Transverse colon (tissue), 4 donors: ENCODE measurements around the gene SEC31A. TPM values are rescaled to one million over a fixed set of nuclear protein-coding genes. Genes with fewer than 3 reads are reported as not detected.

Experiments used
- DNase-seq: peaks from one replicate; pipeline ENCODE4 v3.0.0-alpha.2; 2019
- H3K27ac ChIP-seq, 4 donors: fragments of 200-600 bp; sonication (generic); 2 replicates each; pipeline ENCODE4 v1.5.1; 2016 to 2018; ENCODE audit warnings: inconsistent platforms in 4 of 4
- H3K27me3 ChIP-seq: fragments of 200-600 bp; sonication (generic); 2 replicates; pipeline ENCODE4 v1.5.1; 2017; ENCODE audit warnings: inconsistent platforms
- H3K36me3 ChIP-seq, 4 donors: fragments of 200-600 bp; sonication (generic); 2 replicates each; pipeline ENCODE4 v1.5.1; 2017 to 2019; ENCODE audit warnings: inconsistent platforms in 4 of 4
- H3K4me1 ChIP-seq, 4 donors: fragments of 200-600 bp; sonication (generic); 2 replicates each; pipeline ENCODE4 v1.5.1; 2017 to 2020; ENCODE audit warnings: inconsistent platforms in 4 of 4
- H3K4me3 ChIP-seq, 4 donors: fragments of 200-600 bp; sonication (generic); 1 replicate in 1 of 4; 2 replicates in 3 of 4; pipeline versions ENCODE4 v1.5.1 to v1.6.1; 2017 to 2019; ENCODE audit warnings: inconsistent platforms in 4 of 4
- H3K9me3 ChIP-seq, 2 donors: fragments of 200-600 bp; sonication (generic); 2 replicates each; pipeline ENCODE4 v1.5.1; 2017 to 2019; ENCODE audit warnings: inconsistent platforms in 2 of 2
- EP300 ChIP-seq: sonication (generic); formaldehyde crosslinking; IDR thresholded peaks from one replicate; pipeline ENCODE4 v1.6.1; 2017; ENCODE audit warnings: antibody characterized with exemption, low read depth
- POLR2A ChIP-seq: fragments of 450-650 bp; IDR thresholded peaks from one replicate; pipeline ENCODE4 v1.6.1; 2016; ENCODE audit warnings: antibody characterized with exemption, mild to moderate bottlenecking, moderate library complexity
- POLR2AphosphoS5 ChIP-seq, 3 donors: sonication (generic); formaldehyde crosslinking; IDR thresholded peaks; one replicate each; pipeline ENCODE4 v1.6.1; 2016; ENCODE audit warnings: antibody characterized with exemption in 3 of 3
- WGBS, 2 donors: methylation state at CpG; one replicate each; pipeline ENCODE4 v1.1.5; 2018; ENCODE audit warnings: low coverage in 1 of 2; 5-methylcytosine and 5-hydroxymethylcytosine counted together
- in situ Hi-C, 4 donors: fragments of 200-750 bp; cut with MboI; loops; one replicate each; pipeline versions ENCODE4 v1.15.0 to v1.15.1; 2017; ENCODE audit warnings: low sequenced_read_pairs in 3 of 4, low pct_ligation_motif_present in 1 of 4, low pct_unique_long_range_greater_than_20kb in 1 of 4
- intact Hi-C: fragments of 100-400 bp; cut with DNase I; formaldehyde crosslinking; loops from one replicate; pipeline ENCODE4 v1.15.1; 2023; ENCODE audit warnings: low total_unique reads
- total RNA-seq, 4 donors: library from RNA; depleted of rRNA; stranded (reverse); fragments of >200 nt; gene quantifications; one replicate each; pipeline ENCODE4 v1.1.0, GENCODE V29; 2016
- TF ChIP-seq, protein P1 (sequence below), 5 experiments: fragments of 200-600 bp in 3 of 5; fragments of 450-650 bp in 2 of 5; sonication (generic) in 3 of 5; IDR thresholded peaks; 1 replicate in 2 of 5; 2 replicates in 3 of 5; pipeline ENCODE4 v1.5.1; 2016 to 2017; ENCODE audit warnings: antibody characterized with exemption in 5 of 5, inconsistent platforms in 3 of 5, mild to moderate bottlenecking in 2 of 5, moderate library complexity in 1 of 5

Gene SEC31A
- total RNA-seq, 4 donors from 2014 or later: 144 to 214 (median 163) TPM

DNA sequence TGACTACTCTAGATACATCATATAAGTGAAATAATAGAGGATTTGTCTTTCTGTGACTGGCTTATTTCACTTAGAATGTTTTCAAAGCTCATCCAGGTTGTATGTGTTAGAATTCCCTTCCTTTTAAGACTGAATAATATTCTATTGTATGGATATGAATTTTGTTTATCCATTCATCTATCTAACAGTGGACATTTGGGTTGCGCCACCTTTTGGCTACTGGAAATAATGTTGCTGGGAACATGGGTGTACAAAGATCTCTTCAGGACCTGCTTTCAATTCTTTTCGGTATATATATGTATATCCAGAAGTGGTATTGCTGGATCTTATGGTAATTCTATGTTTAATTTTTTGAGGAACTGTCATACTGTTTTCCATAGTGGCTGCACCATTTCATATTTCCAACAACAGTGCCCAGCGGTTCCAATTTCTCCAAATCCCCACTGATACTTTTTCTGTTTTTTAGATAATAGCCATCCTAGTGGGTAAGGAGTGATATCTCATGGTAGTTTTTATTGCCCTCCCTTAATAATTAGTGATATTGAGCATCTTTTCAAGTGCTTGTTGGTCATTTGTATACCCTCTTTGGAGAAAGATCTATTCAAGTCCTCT lies 88.9 kb downstream of the SEC31A start:
- Histone ChIP-seq H3K36me3 (no peaks in the 10 kb centered on the region), H3K27me3 (peaks cover 34% of the 10 kb centered on the region), H3K27ac (no peak overlapping the region), H3K4me3 (no peak overlapping the region), H3K9me3 (no peaks in the 10 kb centered on the region), H3K4me1 (peaks cover 0 to 27% (median 10%) of the 10 kb centered on the region in 4 donors)
- no peak for DNase-seq
- in situ Hi-C loops (no loop called here), intact Hi-C loops (no loop called here)
- TF ChIP-seq, protein P1, sequence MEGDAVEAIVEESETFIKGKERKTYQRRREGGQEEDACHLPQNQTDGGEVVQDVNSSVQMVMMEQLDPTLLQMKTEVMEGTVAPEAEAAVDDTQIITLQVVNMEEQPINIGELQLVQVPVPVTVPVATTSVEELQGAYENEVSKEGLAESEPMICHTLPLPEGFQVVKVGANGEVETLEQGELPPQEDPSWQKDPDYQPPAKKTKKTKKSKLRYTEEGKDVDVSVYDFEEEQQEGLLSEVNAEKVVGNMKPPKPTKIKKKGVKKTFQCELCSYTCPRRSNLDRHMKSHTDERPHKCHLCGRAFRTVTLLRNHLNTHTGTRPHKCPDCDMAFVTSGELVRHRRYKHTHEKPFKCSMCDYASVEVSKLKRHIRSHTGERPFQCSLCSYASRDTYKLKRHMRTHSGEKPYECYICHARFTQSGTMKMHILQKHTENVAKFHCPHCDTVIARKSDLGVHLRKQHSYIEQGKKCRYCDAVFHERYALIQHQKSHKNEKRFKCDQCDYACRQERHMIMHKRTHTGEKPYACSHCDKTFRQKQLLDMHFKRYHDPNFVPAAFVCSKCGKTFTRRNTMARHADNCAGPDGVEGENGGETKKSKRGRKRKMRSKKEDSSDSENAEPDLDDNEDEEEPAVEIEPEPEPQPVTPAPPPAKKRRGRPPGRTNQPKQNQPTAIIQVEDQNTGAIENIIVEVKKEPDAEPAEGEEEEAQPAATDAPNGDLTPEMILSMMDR (IDR thresholded peaks at IDR 0.05): peak in 3 of 5 experiments; percentile 13 to 29 (median 21)
- no peak for TF ChIP-seq POLR2A
- WGBS, 2 donors: 47 to 58% methylated on average over 3 of the region's 3 CpGs

DNA sequence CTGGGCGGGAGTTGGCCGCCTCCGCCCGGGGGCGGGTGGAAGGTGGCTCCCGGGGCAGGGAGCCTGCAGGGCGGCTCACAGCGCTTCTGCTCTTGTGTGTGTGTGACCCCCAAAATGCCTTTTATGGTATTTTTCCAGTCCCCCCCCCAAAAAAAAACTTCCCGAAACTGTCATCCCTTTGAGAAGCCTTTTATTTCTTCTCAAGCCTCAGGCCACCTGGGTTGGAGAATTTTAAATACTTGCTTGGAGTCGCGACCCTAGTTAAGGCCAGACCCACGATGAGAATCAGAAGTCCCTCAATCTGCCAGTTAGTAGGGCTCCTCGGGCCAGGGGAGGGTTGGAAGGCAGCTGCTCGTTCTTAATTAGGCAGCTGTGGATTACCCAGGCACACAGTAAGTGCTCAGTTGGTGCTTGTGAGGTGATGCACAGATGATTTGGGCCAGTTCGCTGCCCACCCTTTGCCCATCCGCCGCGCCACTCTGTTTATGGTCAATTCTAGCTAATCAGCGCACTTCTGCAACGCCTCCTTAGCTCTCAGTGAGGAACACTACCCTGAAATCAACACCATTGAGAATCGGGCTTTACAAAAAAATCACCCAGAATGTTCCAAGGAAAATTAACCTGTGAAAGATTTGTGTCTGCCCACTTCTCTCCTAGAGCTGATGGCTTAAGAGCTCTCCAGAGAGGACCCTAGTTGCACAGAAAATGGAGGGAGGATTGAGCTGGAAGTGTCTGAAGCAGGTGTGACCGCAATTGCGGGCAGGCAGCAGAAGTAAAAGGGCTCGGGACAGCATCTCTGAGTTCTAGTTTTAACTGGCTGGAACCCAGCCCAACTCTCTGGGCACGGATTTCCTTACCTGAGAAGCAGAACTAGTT lies 91.7 kb downstream of the SEC31A start:
- Histone ChIP-seq H3K4me3 (peak overlapping the region; percentile 55 to 86 (median 72)), H3K4me1 (peaks cover 0 to 30% (median 11%) of the 10 kb centered on the region in 4 donors), H3K9me3 (no peaks in the 10 kb centered on the region), H3K27ac (peak overlapping the region; percentile 54 to 82 (median 66)), H3K27me3 (peaks cover 36% of the 10 kb centered on the region), H3K36me3 (no peaks in the 10 kb centered on the region)
- TF ChIP-seq, protein P1 (IDR thresholded peaks at IDR 0.05): no peak
- TF ChIP-seq EP300 (no peak), POLR2AphosphoS5 (IDR thresholded peaks at IDR 0.05) (no peak), POLR2A (no peak)
- DNase-seq: peak; percentile 13
- intact Hi-C loops (loop anchor here (1.0 kb wide), 1 partner anchor 12 kb away; no protein-coding TSS in a partner anchor), in situ Hi-C loops (no loop called here)
- 7 to 13% methylated on average over 3 to 24 of the region's 25 CpGs for WGBS, 2 donors

DNA sequence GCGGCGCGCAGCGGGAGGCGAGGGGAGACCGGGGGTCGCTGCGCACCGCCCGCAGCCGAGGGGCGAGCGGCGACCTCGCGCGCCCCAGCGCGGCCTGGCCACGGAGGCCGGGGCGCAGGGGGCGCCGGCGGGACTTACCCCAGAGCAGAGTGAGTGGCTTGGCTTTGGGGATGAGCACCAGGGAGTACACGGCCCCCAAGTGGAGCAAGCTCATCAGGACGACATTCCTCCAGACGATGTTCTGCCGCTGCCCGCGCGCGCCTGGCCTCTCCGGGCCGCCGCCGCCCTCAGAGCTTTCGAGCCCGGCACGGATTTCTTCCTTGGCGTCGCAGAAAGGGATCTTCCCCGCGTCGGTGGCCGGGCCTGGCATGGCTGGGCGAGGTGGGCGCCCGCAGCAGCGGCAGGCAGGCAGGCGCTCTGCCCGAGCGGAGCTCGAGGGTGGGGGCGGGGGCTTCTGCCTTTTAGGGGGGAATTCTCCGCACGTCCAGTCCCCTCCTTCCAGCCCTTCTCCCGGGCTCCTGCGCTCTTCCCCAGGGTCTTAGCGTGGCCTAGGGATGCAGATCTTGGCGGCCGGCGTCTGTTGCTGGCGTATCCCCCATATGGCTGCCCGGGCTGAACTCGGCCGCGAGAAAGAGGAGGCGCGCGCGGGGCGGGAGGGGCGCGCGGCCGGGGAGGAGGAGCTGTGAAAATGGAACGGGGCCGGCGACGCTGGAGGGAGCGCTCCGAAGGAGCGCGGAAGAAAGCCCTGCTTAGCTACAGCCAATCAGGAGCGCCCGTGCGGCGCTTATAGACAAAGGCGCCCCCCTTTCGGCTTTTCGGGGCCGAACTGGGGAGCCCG lies 92.6 kb downstream of the SEC31A start, which contains the start of gene SCD5:
TSS of gene SCD5 (minus strand) at position 629 of the 838 bp plus-strand sequence. CDS start at position 370, 259 bp downstream.
- Histone ChIP-seq H3K27ac (peak within 1 kb of the TSS; percentile 54 to 82 (median 66)), H3K4me3 (peak within 1 kb of the TSS; percentile 55 to 86 (median 72))

More for the DNA sequence above, 92.6 kb downstream of the SEC31A start, which contains the start of gene SCD5:
- no peaks in the 10 kb centered on the region for H3K36me3 ChIP-seq
- WGBS, 2 donors: 1% methylated on average over 42 of the region's 94 CpGs; no CpG with 5 or more reads in 1 of the 2 donors
- no peaks in the 10 kb centered on the region for H3K9me3 ChIP-seq
- DNase-seq: peak; percentile 64
- peaks cover 0 to 30% (median 11%) of the 10 kb centered on the region in 4 donors for H3K4me1 ChIP-seq
- peaks cover 36% of the 10 kb centered on the region for H3K27me3 ChIP-seq
- in situ Hi-C loops (no loop called here), intact Hi-C loops (loop anchor here (1.0 kb wide), 1 partner anchor 13 kb away; no protein-coding TSS in a partner anchor)
- TF ChIP-seq POLR2A: no peak
- TF ChIP-seq EP300: no peak
- TF ChIP-seq, protein P1 (IDR thresholded peaks at IDR 0.05): no peak
- TF ChIP-seq POLR2AphosphoS5 (IDR thresholded peaks at IDR 0.05): no peak
